Measurements from ENCODE around the gene HOXB3.
A peak's percentile ranks its signal among the peaks of the same experiment; 100 is the strongest.

The HOXB3 gene

GRCh38 chr17:48556576-48557401 is 33.3 kb downstream of the HOXB3 start:
- no peak for DNase-seq (ENCODE audit: low spot score)

GRCh38 chr17:48556229-48556575 is 33.8 kb downstream of the HOXB3 start:
- DNase-seq (ENCODE audit: low spot score): no peak

DNA sequence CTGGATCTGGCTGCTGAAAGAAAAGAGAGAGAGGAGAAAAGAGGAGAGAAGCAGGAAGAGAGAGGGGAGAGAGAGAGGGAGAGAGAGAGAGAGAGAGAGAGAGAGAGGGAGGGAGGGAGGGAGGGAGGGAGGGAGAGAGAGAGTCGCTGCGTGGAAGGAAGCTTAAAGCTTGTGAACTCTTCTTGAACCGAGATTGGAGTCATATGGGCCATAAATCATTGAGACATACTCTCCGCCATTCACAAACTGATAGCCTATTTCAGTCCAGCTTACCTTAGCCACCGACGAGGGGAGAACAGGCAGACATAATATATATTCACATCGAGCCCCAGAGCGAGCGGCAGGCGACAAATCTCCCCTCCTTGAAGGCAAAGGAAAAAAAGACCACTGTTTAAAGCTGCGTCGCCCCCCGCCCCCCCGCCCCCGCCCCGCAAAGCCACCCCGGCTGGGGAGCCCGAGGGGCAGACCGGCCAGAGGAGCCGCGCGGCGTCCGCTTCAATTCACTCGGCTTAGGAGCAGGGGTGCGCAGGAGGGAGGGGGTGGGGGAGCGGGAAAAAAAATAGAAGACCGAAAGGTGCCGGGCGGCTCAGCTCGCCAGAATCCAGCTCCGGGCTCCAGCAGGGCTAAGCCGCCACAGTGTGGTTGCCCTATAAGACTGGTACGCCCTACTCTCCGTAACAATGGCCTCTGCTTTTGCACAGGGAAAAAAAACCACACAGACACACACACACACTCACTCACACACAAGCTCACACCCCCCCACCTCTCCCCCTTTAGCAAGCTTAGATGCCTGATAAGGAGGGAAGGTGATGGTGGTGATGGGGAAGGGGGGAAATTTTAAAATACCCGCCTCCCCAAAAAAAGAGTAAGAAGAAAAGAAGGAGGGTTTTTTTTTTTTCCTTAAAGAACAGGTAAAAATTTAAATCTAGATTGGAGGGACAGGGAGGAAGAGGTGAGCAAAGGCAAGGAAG is 34.5 kb downstream of the HOXB3 start:
- no peak for DNase-seq (ENCODE audit: low spot score)

DNA sequence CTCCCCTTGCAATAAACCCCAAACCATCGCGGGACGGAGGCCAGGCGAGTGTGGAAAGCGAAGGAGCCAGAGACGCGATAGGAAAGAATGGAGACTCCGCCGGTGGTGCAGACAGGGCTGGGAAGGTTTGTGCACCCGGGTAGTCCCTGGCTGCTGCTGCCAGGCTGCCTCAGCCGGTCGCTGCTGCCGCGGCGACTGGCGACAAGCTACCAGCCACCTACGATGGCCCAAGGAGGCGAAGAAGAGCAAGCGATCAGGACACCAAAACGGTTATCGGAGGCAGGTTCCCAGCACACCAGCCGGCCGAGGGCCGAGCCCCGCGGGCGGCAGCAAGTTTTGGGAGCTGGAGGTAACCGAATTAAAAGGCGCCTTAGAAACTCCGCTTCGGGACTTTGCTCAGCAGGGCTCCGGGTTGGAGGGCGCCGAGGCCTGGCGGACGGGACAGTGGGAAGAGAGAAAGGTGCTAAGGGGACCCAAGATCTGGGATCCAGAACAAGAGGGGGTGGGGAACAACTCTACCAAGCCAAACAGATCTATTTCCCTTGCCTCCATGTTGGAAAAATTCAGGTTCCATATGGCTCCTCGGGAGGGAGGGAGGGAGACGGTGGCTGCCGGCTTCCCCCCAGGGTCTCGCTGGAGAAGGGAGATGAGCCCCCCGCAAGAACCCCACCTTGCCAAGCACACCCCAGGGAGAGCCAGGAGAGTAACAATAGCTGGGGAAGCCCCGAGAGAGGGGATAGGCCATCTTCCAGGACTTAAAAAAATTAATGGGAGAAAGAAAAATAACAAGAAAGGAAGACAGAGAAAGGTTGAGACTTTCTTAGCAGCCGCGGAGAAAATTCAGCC is 35.4 kb downstream of the HOXB3 start:
- DNase-seq (ENCODE audit: low spot score): no peak

DNA sequence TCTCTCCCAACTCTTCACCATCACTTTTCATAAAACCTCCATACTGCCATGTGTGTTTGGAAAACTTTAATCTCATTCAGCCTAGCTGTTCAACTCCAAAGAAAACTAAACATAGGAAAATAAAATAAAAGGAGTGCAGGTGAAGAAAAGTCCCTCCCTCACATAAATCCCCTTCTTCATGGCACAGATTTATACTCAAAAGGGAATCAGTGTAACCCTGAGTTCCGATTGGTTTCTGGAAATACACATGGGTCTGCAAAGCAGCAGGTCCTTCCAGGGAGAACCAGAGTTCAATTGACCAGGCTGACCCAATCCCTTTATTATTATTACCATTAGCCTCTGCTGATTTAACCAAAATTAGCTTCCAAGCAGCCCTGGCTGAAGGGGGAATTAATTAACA is 36.2 kb downstream of the HOXB3 start:
- DNase-seq (ENCODE audit: low spot score): no peak

GRCh38 chr17:48553190-48553547 is 36.9 kb downstream of the HOXB3 start:
- no peak for DNase-seq (ENCODE audit: low spot score)

GRCh38 chr17:48552466-48553189 is 37.4 kb downstream of the HOXB3 start:
- no peak for DNase-seq (ENCODE audit: low spot score)

DNA sequence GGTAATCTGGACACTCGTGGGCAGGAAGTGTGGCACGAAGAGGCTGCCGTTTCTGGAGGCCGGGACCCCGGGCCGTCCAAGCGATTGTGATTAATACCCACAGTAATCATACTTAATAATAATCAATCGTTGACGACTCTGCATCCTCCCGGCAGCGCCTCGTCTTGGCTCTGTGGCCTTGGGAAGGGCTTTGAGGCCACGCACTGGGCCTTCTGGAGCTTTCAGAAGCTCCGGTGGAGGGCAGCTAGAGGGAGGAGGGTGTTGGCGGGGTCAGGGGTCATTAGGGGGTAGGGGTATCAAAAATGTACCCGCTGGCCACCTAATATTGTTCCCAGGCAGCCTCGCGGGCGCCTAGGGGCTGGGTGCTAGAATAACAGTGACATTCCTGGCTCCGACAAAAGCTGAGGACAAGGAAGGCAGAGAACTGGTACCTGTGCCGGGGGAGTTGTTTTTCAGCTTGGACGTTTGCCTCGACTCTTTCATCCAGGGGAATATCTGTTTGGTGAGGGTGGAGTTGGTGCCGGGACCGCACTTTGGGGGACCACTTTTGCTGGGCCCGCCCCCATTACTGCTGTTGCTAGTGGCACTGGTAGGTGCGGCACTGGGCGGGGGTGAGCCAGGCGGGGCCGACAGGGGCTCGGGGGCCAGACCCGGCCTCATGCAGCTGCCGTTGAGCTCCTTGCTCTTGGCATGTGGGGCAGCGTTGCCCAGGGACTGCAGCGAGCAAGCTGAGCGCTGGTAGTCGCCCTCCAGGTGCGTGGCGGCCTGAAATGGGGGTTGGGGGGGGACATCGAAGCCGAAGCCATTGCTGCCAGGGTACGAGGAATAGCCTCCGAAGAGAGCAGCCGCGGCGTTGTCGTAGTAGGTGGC is 38.2 kb downstream of the HOXB3 start:
- DNase-seq (ENCODE audit: low spot score): no peak

DNA sequence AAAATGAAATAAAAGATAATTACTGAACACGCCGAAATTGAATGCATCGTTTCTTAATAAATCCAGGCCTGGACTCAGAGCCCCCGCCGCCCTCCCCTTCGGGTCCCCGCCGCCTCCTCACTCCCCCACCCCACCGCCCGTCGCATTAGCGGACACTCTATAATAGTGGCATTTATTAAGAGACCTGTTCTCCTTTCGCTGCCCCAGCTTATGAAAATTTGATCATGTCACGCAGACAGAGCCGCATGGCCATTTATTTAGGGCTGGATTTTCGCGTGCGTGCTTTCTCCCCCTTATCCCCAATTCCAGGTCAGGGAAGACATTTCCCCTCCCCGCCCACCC is 38.9 kb downstream of the HOXB3 start:
- DNase-seq (ENCODE audit: low spot score): no peak

DNA sequence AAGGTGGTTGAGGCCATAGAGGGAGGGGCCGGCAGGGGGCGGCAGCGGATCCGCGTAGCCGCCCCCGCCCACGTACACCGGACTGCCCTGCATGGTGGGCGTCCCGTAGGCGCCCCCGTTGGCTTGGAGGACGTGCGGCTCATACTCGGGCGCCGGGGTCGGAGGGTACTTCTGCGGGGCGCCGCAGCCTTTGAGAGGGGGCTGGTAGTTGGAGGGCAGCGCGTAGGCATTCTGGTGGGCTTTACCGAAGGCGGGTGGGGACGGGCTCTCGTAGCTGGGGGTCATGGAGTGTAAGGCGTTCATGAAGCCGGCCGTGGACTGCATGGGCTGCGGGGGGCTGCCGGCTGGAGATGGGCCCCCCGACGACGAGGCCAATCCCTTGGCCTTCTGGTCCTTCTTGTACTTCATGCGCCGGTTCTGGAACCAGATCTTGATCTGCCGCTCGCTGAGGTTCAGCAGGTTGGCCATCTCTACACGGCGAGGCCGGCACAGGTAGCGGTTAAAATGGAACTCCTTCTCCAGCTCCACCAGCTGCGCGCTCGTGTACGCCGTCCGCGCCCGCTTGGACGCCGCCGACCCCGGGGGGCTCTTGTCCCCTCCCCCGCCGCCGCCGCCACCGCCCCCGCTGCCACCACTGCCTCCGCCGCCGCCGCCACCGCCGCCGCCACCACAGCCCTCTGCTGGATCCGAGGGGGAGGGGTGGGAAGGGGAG is 39.4 kb downstream of the HOXB3 start:
- DNase-seq (ENCODE audit: low spot score): no peak

DNA sequence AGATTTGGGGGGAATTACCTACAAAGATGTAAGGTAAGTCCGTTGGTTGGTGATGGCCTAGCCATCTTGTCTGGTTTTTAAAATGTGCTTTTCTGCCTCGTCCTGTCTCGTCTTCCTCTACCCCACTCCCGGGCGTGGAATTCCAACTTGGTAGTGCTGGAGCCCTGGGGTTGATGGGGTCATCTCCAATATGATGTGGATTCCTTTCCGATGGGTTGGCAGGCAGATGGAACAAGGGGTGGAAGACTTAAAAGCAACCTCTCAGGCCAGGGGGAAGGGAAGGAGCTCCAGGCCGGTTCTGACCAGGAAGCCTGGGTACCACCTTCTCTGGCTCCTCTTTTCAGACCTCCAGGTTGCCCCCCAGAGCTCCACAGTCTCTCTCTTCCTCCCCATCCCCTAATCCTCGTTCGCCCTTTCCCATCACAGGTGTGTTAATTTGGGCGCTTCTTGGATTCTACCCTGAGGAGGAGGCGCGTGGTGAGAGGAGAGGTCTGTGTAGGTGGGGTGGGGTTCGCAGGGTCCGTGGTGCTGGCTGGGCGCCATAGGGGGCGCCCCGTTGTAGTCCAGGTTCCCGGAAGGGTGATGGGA is 40.0 kb downstream of the HOXB3 start:
- DNase-seq (ENCODE audit: low spot score): no peak

GRCh38 chr17:48549281-48549630 is 40.8 kb downstream of the HOXB3 start:
- DNase-seq (ENCODE audit: low spot score): no peak

DNA sequence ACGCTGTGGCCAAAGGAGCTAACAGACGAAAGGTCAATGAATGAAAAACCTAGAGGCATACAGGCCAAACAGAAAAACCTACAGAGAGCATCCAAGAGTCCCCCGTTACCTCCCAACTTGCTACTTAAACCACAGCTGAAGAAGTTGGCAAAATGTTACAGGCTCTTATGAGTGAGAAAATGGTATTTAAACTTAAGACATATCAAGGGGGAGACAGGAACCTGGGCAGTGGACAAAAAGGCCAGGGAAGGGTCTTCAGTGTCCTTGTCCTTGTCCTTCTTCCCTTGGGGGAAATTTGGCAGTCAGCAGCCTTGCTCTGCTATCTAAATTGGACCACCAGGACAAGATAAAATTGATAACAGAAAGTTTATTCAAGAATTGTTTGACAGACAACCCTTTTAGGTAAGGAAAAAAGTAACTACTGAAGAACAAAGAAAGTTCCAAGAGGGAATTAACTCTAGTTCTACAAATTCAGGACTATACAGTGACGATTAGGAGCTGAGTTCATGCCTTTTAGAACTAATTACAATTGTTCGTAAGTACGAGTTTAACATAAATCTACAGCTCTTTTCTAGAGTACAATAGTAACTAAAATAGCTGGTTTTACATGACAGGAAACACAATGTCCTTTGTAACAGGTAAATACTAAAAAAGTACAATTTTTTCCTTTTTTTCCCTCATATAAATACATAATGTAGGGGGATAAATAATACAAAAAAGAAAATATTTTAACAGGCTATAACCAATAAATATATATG is 41.3 kb downstream of the HOXB3 start:
- no peak for DNase-seq (ENCODE audit: low spot score)

GRCh38 chr17:48547808-48548522 is 42.1 kb downstream of the HOXB3 start:
- DNase-seq (ENCODE audit: low spot score): peak; percentile 65

- peak; percentile 51 for DNase-seq (ENCODE audit: low spot score)
Observed at GRCh38 chr17:48546924-48547807, 42.9 kb downstream of the HOXB3 start.

- peak; percentile 17 for DNase-seq (ENCODE audit: low spot score)
Observed at GRCh38 chr17:48546137-48546923, 43.7 kb downstream of the HOXB3 start.
